Suppressor macrophage treated with lipopolysaccharide for 1 hour (primary cell): Measurements from ENCODE around the gene XRN2.

Source experiments
- DNase-seq, 3 donors: peaks; one replicate each; pipeline ENCODE4 v3.0.0-alpha.2; 2020 to 2022

The XRN2 gene, protein sequence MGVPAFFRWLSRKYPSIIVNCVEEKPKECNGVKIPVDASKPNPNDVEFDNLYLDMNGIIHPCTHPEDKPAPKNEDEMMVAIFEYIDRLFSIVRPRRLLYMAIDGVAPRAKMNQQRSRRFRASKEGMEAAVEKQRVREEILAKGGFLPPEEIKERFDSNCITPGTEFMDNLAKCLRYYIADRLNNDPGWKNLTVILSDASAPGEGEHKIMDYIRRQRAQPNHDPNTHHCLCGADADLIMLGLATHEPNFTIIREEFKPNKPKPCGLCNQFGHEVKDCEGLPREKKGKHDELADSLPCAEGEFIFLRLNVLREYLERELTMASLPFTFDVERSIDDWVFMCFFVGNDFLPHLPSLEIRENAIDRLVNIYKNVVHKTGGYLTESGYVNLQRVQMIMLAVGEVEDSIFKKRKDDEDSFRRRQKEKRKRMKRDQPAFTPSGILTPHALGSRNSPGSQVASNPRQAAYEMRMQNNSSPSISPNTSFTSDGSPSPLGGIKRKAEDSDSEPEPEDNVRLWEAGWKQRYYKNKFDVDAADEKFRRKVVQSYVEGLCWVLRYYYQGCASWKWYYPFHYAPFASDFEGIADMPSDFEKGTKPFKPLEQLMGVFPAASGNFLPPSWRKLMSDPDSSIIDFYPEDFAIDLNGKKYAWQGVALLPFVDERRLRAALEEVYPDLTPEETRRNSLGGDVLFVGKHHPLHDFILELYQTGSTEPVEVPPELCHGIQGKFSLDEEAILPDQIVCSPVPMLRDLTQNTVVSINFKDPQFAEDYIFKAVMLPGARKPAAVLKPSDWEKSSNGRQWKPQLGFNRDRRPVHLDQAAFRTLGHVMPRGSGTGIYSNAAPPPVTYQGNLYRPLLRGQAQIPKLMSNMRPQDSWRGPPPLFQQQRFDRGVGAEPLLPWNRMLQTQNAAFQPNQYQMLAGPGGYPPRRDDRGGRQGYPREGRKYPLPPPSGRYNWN

DNA sequence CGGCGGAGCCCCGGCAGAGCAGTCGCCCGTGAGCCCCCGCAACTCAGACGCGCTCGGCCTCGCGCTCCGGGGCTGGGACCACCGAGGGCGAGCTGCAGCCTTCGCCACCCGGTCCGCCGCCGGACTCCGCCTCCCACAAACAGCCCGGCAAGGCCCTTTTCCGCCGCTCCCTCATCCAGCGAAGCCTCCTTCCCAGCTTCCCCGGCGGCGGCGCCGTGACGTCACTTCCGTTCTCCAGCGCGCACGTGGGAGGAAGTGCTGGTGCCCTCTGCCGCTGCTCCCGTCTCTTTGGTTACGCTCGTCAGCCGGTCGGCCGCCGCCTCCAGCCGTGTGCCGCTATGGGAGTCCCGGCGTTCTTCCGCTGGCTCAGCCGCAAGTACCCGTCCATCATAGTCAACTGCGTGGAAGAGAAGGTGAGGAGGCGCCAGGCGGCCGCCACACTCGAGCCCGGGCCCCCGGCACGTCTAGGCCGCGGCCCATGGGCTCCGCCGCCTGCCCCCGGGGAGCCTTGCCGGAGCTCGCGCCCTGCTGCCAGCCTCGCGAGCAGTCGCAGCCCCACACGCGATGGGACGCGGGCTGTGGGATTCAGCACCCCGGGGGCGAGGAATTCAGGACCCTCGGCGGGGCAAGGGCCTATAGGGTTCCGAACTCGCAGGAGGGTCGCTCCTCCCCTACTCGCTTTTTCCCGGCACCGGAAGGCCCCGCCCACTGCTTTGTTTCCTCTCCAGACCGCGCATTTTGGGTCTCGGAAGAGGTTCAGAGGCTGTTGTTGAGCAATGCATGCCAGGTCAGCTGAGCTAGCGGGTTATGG is at the start of gene XRN2:
TSS of gene XRN2 (plus strand) at position 271 of the 811 bp plus-strand sequence. CDS start at position 339, 68 bp downstream.
- DNase-seq = peak; percentile 97 to 98 (median 98)

DNA sequence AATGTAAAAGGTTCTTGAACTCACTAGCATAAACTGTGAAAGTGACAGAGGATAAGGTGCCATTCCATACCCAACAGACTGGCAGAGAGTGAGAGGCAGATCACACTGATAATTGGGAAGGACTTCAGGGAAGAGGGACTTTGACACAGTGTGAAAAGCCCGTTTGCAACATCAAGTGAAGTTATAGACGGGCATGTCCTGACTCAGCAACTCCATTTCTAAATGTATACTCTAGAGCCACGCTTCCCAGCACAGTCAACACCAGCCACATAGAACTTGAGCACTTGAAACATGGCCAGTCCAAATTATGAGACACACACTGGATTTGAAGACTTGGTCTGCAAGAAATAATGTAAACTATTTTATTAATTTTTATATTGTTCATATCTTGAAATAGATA is 45.9 kb upstream of the XRN2 start:
- no peak for DNase-seq

DNA sequence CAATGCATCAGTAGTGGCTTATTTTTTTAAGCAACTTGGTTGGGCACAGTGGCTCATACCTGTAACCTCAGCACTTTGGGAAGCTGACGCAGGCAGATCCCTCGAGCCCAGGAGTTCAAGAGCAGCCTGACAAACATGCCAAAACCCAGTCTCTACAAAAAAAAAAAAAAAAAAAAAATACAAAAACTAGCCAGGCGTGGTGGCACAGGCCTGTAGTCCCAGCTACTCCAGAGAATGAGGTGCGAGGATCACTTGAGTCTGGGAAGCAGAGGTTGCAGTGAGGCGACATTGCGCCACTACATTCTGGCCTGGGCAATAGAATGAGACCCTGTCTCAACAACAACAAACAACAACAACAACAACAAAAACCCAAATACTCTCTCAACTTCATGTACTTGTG is 44.7 kb upstream of the XRN2 start:
- DNase-seq = no peak

DNA sequence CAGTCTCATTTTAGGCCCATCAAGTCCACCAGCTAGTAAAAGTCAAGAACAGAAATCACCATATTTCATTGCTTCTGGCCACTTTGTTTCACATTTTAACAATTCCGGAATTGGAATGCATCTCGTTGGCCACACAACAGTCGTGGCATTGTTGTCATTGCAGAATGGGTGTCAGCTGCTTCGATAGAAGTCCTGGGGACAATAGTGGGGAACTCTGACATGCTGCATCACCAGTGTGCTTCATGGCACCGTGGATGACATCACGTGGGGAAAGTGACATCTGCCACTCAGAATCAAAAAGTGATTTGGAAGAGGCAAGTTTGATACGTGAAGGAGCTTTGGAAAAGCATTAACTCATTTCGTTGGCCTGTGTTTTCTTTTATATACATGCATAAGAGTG is 43.8 kb upstream of the XRN2 start:
- DNase-seq = no peak

DNA sequence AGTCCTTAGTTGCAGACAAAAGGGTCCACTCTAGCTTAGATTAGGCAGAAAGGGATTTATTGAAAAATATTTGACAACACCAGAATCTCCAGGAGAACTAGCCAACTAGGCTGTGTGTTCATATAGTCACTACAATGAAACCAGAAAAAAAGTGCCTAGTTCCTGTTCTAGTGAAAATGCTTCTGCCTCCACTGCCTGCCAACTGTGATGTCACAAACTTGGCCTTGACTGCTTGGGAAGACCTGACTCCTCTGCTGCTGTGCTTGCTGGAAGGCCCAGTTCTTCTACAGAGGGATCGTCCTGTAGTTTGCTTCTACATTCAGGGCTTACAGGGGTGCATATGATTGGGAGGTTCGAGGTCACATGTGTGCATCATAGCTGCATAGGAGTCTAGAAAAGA is 40.3 kb upstream of the XRN2 start:
- peak in 2 of 3 donors; percentile 9 to 13 for DNase-seq

DNA sequence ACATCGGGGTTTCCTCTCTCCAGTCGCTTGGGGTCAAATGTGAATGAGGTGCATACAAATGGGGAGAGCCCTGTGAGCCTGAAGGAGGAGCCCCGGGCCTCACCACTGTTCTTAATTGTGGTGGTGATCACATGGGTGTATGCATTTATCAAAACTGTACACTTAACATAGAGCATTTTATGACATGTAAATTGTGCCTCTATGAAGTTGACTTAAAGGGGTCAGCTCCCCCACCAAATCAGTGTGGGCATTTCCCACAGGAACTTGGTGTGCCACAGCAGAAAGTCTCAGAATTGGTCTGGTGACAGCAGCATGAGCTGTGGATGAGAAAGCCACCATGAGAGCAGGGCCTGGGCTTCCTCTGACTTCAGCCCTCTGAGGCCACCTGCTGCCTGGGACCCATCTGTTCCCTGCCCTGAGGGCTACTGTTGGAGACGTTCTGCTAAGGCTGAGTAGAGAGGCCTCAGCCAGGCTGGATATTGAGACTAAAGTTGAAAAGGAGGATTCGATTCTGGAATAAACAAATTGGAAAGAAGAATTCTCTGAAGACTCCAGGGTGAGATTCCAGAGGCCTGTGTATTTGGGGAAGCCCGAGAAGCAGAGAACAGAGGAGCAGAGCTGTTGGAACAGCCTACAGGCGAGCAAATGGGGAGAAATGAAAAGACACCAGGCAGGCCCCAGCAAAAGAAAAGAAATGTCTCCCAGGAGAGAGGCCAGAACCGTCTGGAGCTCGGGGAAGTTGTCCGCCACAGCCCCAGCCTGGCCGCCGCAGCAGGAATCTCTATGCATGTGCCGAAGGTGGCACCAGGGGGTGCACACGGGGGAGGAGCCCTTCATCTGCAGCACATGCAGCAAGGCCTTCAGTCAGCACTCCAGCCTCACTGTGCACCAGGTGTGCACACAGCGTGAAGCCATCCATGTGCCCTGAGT is 37.6 kb upstream of the XRN2 start:
- DNase-seq = no peak

DNA sequence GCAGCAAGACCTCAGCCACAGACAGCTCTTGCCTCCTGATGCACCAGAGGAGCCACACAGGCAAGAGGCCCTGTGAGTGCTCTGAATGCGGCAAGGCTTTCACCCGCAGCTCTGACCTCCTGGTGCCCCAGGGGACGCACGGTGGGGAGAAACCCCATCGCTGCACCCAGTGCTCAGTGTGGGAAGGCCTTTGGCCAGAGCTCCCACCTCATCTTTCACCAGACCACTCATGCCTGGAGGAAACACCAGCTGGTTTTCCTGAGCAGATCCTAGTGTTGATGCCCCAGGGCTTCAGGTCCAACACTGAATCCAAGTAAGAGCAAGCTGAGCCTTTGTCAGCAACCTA is 37.0 kb upstream of the XRN2 start:
- no peak for DNase-seq

DNA sequence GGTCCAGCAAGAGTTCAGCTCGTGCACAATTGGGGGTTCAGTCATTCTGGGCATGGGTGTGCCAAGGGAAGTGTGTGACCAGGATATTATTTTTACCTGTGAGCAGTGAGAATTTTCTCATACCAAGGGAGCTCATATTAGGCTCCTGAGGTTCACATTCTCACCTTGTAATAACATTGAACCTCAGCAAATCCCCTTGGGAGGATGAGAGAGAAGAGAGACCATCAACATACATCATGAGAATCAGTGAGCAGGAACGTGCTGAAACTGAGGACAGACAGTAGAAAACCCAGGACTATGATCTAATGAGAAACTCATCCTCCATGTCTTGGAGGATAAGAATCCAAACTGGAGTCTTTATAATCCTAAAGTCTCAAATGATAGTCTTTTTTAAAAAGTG is 33.4 kb upstream of the XRN2 start:
- DNase-seq = no peak

DNA sequence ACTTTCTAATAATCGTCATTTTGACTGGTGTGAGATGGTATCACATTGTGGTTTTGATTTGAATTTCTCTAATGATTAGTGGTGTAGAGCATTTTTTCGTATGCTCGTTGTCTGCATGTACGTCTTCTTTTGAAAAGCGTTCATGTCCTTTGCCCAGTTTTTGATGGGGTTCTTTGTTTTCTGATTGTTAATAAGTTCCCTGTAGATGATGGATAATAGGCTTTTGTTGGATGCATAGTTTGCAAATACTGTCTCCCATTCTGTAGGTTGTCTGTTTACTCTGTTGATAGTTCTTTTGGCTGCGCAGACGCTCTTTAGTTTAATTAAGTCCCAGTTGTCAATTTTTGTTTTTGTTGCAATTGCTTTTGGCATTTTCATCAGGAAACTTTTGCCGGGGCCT is 32.3 kb upstream of the XRN2 start:
- DNase-seq = no peak

DNA sequence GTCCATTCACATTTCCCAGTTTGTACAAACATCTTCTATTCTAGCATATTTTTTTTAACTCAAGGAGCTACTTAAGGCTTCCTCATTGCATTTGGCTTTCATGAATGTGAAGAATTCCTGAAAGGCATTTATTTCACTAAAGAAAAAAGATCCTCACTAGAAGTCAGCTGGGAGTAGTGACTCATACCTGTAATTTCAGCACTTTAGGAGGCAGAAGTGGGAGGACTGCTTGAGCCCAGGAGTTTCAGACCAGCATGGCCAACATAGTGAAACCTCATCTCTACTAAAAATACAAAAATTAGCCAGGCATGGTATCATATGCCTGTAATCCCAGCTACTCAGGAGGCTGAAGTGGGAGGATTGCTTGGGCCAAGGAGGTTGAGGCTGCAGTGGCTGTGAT is 30.9 kb upstream of the XRN2 start:
- DNase-seq = no peak

DNA sequence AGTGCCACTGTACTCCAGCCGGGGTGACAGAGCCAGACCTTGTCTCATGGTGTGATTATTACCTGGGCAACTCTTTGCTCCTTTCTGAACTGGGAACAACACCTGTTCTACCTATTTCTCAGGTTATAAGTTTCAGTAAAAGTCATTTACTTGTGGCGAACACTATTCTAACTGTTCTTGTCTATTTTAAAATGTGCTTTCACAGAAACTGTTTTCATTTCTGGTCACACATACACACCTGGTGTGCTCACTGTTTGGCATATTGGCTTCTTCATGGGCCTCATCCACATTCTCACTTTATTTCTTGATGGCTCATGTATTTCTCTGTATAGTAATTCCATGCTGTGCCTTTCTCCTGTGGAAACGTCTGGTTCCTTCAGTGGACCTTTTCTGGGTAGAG is 30.5 kb upstream of the XRN2 start:
- DNase-seq = no peak

DNA sequence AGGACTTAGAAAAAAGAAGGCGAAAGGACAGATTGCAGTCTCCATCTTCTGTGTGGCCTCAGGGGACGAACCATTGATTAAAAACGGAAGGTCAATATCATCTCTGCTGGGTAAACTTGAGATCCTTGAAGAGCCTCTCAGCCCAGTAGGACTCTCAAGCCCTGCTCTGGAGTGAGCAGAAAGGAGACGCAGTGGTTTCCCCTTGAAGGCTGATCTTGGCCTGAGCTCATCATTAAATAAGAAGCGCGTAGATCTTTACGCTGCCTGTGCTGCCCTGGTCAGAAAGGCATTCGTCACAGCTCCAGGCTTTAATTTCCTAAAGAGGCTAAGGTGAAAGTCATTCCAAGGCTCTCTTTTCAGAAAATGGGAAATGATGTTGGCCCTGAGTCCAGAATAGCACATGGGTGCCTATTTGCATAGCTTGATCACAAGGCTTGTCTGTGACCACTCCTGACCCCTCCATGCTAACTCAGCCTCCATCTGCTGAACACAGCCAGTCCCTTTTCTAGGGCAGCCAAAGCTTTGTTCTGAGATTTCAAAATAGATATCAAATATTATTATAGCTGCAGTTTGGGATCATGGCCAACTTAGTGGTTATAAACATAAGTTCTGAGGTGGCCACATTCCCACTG is 29.3 kb upstream of the XRN2 start:
- no peak for DNase-seq

DNA sequence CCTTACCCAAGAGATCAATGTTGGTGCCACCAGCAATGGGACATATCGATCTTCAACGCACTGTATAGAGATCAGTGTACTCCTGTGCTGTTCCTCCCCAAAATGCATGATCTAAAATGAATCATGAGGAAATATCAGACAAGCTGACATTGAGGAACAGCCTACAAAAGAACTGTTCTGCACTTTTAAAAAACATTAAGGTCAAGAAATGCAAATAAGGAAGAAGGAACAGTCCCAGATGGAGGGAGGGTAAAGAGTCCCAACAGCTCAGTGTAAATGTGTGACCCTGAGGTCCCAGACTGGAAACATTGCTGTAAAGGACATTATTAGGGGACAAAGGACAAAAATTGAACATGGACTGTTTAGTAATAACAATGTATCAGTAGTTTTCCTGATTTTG is 24.3 kb upstream of the XRN2 start:
- DNase-seq = peak in 1 of 3 donors; percentile 5

DNA sequence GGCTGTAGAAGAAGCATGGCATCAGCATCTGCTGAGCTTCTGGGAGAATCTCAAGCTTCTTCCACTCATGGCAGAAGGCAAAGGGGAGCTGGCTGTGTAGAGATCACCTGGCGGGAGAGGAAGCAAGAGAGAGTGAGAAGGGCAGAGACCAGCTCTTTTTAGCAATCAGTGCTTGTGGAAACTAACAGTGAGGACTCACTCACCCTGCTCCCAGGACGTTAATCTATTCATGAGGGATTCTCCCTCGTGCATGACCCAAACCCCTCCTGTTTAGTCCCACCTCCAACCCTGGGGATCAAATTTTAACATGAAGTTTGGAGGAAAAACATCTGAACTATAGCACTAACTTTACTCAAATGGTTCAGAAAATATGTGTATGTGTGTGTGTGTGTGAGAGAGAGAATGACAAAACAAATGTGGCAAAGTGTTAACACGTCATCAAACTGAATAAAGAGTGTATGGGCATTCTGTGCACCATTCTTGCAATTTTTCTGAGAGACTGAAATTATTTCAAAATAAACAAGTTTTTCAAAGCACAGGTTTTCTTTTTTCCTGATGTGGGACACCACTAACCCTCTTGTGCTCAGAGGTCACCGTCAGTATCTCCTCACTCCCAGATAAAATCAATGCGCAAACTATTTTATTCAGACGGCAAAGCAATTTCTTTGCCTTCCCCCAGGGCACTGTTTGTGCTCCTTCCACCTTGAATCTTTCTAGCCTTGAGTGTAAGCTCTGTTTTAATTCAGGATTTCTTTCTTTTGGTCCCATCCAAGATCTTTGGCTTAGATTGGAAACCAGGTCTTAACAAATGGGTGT is 23.2 kb upstream of the XRN2 start:
- DNase-seq = no peak

DNA sequence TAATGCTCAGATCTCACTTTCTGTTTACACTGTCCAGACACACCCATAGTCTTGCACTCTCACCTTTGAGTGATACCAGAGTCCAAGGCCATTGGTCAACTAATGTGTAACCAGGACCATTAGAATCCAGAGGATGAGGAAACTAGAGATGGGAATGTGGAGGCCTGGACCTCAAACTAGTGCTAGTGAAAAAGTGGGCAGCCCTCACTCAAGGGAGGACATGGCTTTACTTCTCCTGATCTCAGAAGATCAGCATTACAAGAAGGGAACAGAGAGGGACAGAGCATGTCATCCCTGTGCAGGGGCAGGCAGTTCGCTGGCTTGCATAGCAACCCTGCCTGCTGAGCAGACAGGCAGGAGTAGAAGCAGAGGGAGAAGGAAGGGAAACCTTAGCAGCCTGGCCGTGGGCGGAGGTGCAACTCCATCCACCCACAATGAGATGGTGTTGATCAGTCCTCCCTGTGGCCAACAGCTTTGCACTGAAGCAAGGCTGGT is 22.6 kb upstream of the XRN2 start:
- DNase-seq = peak in 2 of 3 donors; percentile 12 to 37

DNA sequence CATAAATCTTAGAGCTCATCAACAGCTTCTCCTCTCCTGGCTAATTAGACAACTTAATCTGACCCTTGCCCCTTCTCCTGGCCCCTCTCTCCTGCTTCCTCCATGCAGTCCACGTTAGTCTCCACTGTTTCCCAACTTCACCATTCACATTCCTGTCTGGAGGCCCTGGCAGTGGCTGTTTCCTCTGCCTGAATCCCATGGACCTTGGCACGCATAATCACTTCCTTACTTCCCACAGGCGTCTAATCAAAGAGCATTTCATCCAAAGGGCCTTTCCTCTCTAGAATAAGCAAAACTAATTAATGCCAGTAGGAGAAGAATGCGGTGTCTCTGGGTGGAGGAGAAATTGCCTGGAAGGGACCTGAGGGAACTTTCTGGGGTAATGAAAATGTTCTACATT is 16.4 kb upstream of the XRN2 start:
- no peak for DNase-seq

DNA sequence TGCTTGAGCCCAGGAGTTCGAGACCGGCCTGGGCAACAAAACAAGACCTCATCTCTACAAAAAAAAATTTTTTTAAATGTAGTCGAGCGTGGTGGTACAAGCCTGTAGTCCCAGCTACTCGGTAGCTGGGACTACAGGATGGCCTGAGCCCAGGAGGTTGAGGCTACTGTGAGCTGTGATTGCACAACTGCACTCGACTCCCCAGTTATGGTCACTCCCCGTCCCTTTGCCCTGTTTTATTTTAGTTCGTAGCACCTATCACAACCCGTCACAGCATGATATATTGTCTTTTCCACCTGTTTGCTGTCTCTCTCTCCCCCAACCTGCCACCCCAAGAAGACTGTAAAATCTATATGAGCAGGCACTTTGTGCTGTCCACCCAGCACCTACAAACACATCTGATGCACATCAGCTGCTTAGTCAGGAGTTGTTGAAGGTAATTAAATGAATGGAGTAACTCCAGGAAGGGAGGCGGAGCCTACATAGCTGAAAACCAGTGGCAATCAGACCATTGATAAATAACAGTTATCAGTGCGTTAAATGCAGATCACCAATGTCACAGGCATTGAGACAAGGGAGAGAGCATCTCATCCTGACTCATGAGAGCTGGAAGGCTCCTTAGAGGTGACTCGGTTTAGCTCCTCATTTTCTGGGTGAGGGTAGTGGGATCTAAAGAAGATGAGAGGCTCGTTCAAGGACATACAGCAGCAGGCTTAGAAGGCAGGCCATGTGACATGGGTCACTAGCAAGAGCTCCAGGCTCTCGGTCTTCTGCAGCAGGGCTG is 14.4 kb upstream of the XRN2 start:
- DNase-seq = no peak

DNA sequence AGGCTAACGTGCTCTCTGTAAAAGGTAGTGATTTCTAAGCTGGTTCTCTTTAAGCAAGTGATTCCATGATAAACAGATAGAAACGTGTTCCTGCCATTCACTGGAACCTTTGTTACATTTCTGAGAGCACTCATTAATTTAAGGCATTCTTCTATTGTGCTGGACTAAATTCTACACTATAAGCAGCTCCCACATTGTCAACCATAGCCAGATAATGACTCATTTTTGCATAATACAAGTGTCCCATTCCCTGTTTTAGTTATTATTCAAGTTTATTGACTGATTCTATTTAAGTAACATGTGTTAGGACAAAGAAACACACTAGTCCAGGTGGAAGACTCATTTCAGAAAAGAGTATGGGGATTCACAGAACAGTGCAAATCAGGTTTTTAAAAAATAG is 13.5 kb upstream of the XRN2 start:
- no peak for DNase-seq

DNA sequence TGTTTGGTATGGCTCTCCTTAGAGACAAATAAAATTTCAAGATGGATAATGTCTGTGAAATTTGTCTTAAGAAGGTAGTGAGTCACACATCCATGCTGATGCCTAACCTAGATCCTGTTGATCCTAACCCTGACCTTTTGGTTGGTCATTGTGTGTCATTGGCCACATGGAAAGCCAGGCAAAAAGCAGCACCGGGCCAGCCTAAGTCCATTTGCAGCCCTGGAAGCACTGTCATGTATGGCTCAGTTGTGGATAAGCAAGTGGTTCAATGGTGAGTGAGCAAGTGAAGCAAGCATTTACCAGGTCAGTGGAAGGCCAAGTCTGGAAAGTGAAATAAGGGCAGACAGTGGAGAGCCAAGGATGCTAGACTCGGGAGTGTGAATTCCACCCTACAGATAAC is 12.1 kb upstream of the XRN2 start:
- no peak for DNase-seq

DNA sequence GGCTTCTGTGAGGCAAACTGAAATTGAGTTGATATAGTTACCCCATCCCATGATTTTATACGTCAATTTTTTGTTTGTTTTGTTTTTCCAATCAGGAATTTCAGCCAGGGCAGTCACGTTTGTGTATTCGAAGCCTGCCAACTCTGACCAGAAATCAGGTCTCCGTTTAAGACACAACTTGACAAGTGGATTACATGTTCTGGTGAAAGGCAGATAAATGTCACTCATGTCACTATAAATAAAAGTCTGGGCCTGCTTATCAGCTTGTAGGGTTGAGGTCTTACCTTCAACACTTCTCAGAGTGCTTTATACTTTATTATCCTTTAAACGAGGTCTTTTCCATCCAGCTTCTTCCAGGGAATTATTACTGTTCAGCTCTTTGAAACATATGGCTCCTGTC is 8.4 kb upstream of the XRN2 start:
- no peak for DNase-seq
